Liver (tissue), 9 donors: Measurements from ENCODE around the gene C22orf23. TPM values are rescaled to one million over a fixed set of nuclear protein-coding genes. Genes with fewer than 3 reads are reported as not detected.

ENCODE experiments used
- DNase-seq: peaks from one replicate; pipeline ENCODE4 v3.0.0-alpha.2; 2017; ENCODE audit warnings: low spot score
- H3K27ac ChIP-seq, 2 donors: one replicate each; pipeline ENCODE4 v1.7.0; 2013; ENCODE audit warnings: inconsistent platforms in 2 of 2, low read length in 2 of 2, control low read depth in 1 of 2, low read depth in 1 of 2, mild to moderate bottlenecking in 1 of 2
- H3K27me3 ChIP-seq, 4 donors: one replicate each; pipeline versions ENCODE4 v1.6.1 to v1.7.0; 2013; ENCODE audit warnings: low read length in 3 of 4, inconsistent platforms in 1 of 4, mild to moderate bottlenecking in 1 of 4, moderate library complexity in 1 of 4; ENCODE audit not compliant: control insufficient read depth in 4 of 4, insufficient read depth in 4 of 4
- H3K36me3 ChIP-seq, 4 donors: one replicate each; pipeline versions ENCODE4 v1.6.1 to v1.7.0; 2013; ENCODE audit warnings: low read length in 3 of 4, mild to moderate bottlenecking in 3 of 4, low read depth in 1 of 4, moderate library complexity in 1 of 4; ENCODE audit not compliant: control insufficient read depth in 4 of 4, insufficient read depth in 3 of 4
- H3K4me1 ChIP-seq, 4 donors: one replicate each; pipeline versions ENCODE4 v1.6.1 to v1.7.0; 2013; ENCODE audit warnings: low read length in 3 of 4, mild to moderate bottlenecking in 3 of 4, moderate library complexity in 1 of 4; ENCODE audit not compliant: control insufficient read depth in 4 of 4, insufficient read depth in 4 of 4
- H3K4me3 ChIP-seq, 3 donors: one replicate each; pipeline versions ENCODE4 v1.6.1 to v1.7.0; 2013; ENCODE audit warnings: low read length in 3 of 3, control low read depth in 1 of 3, low read depth in 1 of 3, mild to moderate bottlenecking in 1 of 3
- H3K9ac ChIP-seq, 2 donors: one replicate each; pipeline ENCODE4 v1.7.0; 2013; ENCODE audit warnings: low read length in 2 of 2, mild to moderate bottlenecking in 2 of 2, moderate library complexity in 2 of 2, control low read depth in 1 of 2, low read depth in 1 of 2
- H3K9me3 ChIP-seq, 4 donors: one replicate each; pipeline versions ENCODE4 v1.6.1 to v1.7.0; 2013; ENCODE audit warnings: low read length in 3 of 4; ENCODE audit not compliant: control insufficient read depth in 4 of 4
- ATF3 ChIP-seq: IDR thresholded peaks from 2 replicates; pipeline ENCODE4 v1.6.1; 2016; ENCODE audit warnings: antibody characterized with exemption
- CTCF ChIP-seq: fragments of 150-350 bp; IDR thresholded peaks from 2 replicates; pipeline ENCODE4 v1.5.1; 2017; ENCODE audit warnings: improper control_type of control experiment, low read depth, low read length; ENCODE audit not compliant: missing input control
- EGR1 ChIP-seq, 2 donors: IDR thresholded peaks; 2 replicates each; pipeline ENCODE4 v1.6.1; 2016 to 2018; ENCODE audit warnings: antibody characterized with exemption in 2 of 2, low read depth in 2 of 2
- FOXA1 ChIP-seq: IDR thresholded peaks from 2 replicates; pipeline ENCODE4 v1.6.1; 2016; ENCODE audit warnings: antibody characterized with exemption
- FOXA2 ChIP-seq: IDR thresholded peaks from 2 replicates; pipeline ENCODE4 v1.6.1; 2016; ENCODE audit warnings: antibody characterized with exemption
- GABPA ChIP-seq, 2 donors: IDR thresholded peaks in 1 of 2; conservative IDR thresholded peaks in 1 of 2; 2 replicates each; pipeline ENCODE4 v1.6.1; 2016; ENCODE audit warnings: antibody characterized with exemption in 2 of 2, mild to moderate bottlenecking in 1 of 2, moderate library complexity in 1 of 2
- HNF4A ChIP-seq, 2 donors: conservative IDR thresholded peaks; 2 replicates each; pipeline ENCODE4 v1.6.1; 2016; ENCODE audit warnings: antibody characterized with exemption in 2 of 2, mild to moderate bottlenecking in 2 of 2
- HNF4G ChIP-seq: IDR thresholded peaks from 2 replicates; pipeline ENCODE4 v1.6.1; 2016; ENCODE audit warnings: antibody characterized with exemption
- NR2F2 ChIP-seq: IDR thresholded peaks from 2 replicates; pipeline ENCODE4 v1.6.1; 2016; ENCODE audit warnings: antibody characterized with exemption
- RAD21 ChIP-seq, 2 donors: IDR thresholded peaks; 2 replicates each; pipeline ENCODE4 v1.6.1; 2016; ENCODE audit warnings: antibody characterized with exemption in 2 of 2, mild to moderate bottlenecking in 2 of 2
- REST ChIP-seq: IDR thresholded peaks from 2 replicates; pipeline ENCODE4 v1.6.1; 2016; ENCODE audit warnings: antibody characterized with exemption, mild to moderate bottlenecking
- RXRA ChIP-seq, 2 donors: IDR thresholded peaks; 2 replicates each; pipeline ENCODE4 v1.6.1; 2017 to 2018; ENCODE audit warnings: antibody characterized with exemption in 2 of 2, mild to moderate bottlenecking in 1 of 2
- SP1 ChIP-seq: IDR thresholded peaks from 2 replicates; pipeline ENCODE4 v1.6.1; 2018; ENCODE audit warnings: antibody characterized with exemption, mild to moderate bottlenecking
- TAF1 ChIP-seq: conservative IDR thresholded peaks from 2 replicates; pipeline ENCODE4 v1.6.1; 2016; ENCODE audit warnings: antibody characterized with exemption, mild to moderate bottlenecking
- YY1 ChIP-seq: IDR thresholded peaks from 2 replicates; pipeline ENCODE4 v1.6.1; 2016; ENCODE audit warnings: antibody characterized with exemption, mild to moderate bottlenecking
- ZBTB33 ChIP-seq: IDR thresholded peaks from 2 replicates; pipeline ENCODE4 v1.6.1; 2016; ENCODE audit warnings: antibody characterized with exemption
- WGBS: extraction: QIAGEN DNeasy Blood & Tissue Kit; methylation state at CpG from one replicate; pipeline ENCODE4 v1.1.7; 2013; 5-methylcytosine and 5-hydroxymethylcytosine counted together
- polyA plus RNA-seq, 2 donors: library from polyadenylated mRNA; stranded (reverse) in 1 of 2; unstranded in 1 of 2; fragments of 200-250 nt in 1 of 2; fragments of >200 nt in 1 of 2; fragmentation: Nextera tagmentation in 1 of 2; extraction: Ambion mirVana in 1 of 2; gene quantifications; one replicate each; pipeline versions ENCODE4 v1.2.1 to v1.2.3, GENCODE V29; 2013 to 2015
- total RNA-seq, 2 donors: library from RNA; depleted of rRNA; stranded (reverse); fragments of >200 nt; gene quantifications; one replicate each; pipeline ENCODE4 v1.2.3, GENCODE V29; 2014
- donor health status: healthy.
- donor health status: healthy.
- donor health status: healthy.
- donor health status: healthy.
- donor health status: healthy.

C22orf23 gene
- total and polyA plus RNA-seq, 4 donors: 0.02 TPM; not detected in 3

- Histone ChIP-seq H3K36me3 (peaks cover 4 to 61% (median 34%) of the 10 kb centered on the region in 4 donors), H3K4me1 (peaks cover 3 to 29% (median 20%) of the 10 kb centered on the region in 4 donors), H3K27me3 (no peaks in the 10 kb centered on the region), H3K4me3 (no peak overlapping the region), H3K9me3 (no peaks in the 10 kb centered on the region), H3K27ac (no peak overlapping the region), H3K9ac (no peak overlapping the region)
- WGBS: 98% methylated on average over 18 of the region's 18 CpGs
- TF ChIP-seq EGR1 (IDR thresholded peaks at IDR 0.05; ENCODE audit: low read depth in 2 of 2): no peak
- no peak for TF ChIP-seq CTCF
- TF ChIP-seq TAF1: no peak
- TF ChIP-seq RXRA (IDR thresholded peaks at IDR 0.05): no peak
- TF ChIP-seq YY1: no peak
- no peak for TF ChIP-seq HNF4G
- no peak for TF ChIP-seq RAD21 (IDR thresholded peaks at IDR 0.05)
- no peak for TF ChIP-seq ATF3
- no peak for TF ChIP-seq ZBTB33
- no peak for TF ChIP-seq FOXA2
- TF ChIP-seq SP1: no peak
- no peak for TF ChIP-seq NR2F2
- no peak for TF ChIP-seq GABPA (IDR thresholded peaks at IDR 0.05 in 1 of 2, conservative IDR thresholded peaks at IDR 0.05 in 1 of 2)
- TF ChIP-seq REST: no peak
- no peak for DNase-seq
These were observed 5.9 kb upstream of the C22orf23 start for GRCh38 chr22:37959231-37959825.

- Histone ChIP-seq H3K4me1 (peaks cover 5 to 44% (median 33%) of the 10 kb centered on the region in 4 donors), H3K4me3 (no peak overlapping the region), H3K36me3 (peaks cover 4 to 48% (median 27%) of the 10 kb centered on the region in 4 donors), H3K27ac (no peak overlapping the region), H3K9me3 (no peaks in the 10 kb centered on the region), H3K27me3 (no peaks in the 10 kb centered on the region), H3K9ac (no peak overlapping the region)
- WGBS: 63% methylated on average over 4 of the region's 4 CpGs
- DNase-seq: no peak
- TF ChIP-seq HNF4A (conservative IDR thresholded peaks at IDR 0.05) (peak; percentile 42 to 52), FOXA1 (no peak)
These were observed 3.8 kb upstream of the C22orf23 start for GRCh38 chr22:37957232-37957631.
